ENCODE data around the gene TP53TG5.

DNA sequence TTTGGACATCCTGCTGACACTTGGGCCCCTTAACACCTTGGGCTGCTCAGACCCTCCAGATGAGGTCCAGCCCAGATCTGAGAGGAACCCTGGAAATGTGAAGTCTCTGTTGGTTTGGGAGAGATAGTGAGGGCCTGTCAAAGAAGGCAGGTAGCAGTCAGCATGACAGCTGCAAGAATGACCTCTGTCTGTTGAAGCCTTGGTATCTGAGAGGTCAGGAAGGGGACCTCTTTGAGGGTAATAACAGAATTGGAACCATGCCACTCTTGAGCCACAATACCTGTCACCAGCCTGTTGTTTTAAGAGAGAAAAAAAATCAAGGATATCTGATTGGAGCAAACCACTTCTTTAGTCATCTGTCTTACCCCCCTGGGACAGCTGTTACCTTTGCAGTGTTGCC lies 11.0 kb downstream of the TP53TG5 start:
- TF ChIP-seq POLR2A (IDR thresholded peaks at IDR 0.05; ENCODE audit: low read depth, low read length): no peak
- no peak for TF ChIP-seq POU2F2 (IDR thresholded peaks at IDR 0.05; ENCODE audit: low read depth, low read length)

Data from GM12891 (cell line).